GM19468 (cell line): ENCODE measurements around the gene DDX60.
"Not testable (repeated sequence)": the region's sequence is repeated elsewhere in the genome, so short reads cannot be mapped to it uniquely, and the experiment has no call there.

ENCODE experiments used
- ATAC-seq: cut with Tn5 transposase; IDR thresholded peaks from one replicate; pipeline ENCODE4 v1.9.1; 2021; ENCODE audit warnings: mild to moderate bottlenecking, moderate library complexity, moderate number of reproducible peaks; ENCODE audit not compliant: unreplicated experiment; ENCODE audit errors: extremely low read depth

DDX60 gene

GRCh38 chr4:168303430-168303829 is 15.1 kb downstream of the DDX60 start:
- not testable (repeated sequence) for ATAC-seq

DNA sequence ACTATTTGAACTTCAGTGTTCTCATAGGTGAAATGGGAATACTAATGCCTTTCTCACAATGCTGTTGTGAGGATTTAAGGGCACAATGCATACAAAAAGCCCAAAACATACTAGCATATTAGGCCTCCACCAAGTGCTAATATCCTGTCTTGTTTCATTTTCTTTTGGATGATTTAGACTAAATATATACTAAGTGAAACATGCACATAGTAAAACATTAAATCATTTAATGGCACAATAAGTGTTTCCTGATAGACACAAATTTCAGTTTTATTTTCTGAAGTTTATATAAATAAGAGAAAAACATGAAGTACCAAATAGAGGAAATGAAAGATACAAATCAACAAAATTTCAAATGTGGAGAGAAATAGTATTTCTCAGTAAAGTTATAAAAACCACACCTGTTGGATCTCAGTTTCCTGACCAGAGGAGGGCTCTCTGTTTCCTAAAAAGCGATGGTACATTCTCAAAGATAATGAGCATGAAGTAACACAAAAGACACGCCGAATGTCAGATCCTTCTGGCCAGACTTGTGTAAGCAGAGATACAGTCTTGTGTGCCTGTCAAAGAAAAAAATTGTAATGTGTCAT is 25.1 kb downstream of the DDX60 start:
- peak; percentile 42 for ATAC-seq

DNA sequence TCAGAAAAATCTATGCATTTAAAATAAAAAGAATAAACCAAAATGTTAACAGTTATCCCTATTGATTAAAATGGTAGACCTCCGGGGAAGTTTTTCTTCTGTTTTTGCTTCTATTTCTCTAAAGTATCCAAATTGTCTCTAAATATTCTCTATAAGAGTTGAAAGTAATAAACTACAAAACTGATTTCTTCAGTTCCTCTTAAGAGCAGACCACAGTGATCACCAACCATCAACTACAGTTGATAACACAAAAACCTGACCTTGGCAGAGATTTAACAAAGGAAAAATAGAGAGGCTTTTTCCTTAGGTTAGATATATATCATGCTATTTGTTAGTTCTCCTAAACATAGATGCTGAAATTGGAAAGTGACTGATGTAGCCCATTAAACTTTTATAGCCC is 27.3 kb downstream of the DDX60 start:
- no peak for ATAC-seq

DNA sequence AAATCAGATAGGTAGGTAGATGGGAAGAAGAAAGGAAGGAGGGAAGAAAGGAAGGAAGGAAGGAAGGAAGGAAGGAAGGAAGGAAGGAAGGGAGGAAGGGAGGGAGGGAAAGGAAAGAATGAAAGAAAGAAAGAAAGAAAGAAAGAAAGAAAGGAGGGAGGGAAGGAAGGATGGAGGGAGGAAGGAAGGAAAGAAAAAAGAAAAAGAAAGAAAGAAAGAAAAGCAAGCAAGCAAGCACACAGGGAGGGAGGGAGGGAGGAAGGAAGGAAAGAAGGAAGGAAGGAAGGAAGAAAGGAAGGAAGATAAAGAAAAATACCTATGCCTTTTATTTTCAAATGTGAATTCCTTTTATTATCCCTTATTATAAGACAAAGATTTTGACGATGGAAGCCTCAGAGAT is 32.7 kb downstream of the DDX60 start:
- ATAC-seq, result not testable (repeated sequence)

DNA sequence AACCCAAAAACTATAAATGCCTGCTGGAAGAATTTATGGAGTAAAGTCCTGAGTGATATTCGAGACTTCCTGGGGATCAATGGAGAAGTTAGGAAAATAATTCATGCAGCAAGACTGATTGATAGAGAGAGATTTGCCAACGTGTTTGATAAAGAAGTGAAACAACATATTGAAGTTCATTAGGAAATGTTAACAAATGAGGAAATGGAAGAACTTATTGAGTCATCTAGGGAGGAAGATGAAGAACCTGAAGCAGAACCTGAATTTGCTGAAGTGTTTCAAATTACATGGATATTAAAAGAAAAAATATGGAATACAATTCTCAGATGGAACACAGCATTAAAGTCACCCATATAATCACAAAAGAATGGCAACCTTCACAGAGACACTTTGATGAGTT is 39.0 kb downstream of the DDX60 start:
- no peak for ATAC-seq

DNA sequence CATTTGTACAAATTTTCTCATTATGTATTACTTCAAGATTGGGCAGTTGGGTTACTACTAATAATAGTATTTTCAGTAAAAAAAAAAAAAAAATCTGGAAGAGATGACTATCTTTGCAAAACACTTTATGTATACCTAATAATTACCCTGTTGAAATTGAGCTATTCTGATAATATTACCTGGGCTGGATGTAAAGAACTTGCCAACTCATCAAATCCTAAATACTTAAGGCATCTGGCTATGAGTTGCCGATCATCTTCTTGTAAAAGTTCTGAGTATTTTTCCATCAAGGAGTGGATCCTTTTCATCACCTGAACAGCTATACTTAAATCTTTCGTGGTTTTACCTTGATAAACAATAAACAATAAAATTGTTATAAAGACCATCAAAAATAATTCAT is 42.7 kb downstream of the DDX60 start:
- ATAC-seq, result no peak

GRCh38 chr4:168274871-168275270 is 43.7 kb downstream of the DDX60 start:
- no peak for ATAC-seq

- ATAC-seq, result no peak
These were observed 44.7 kb downstream of the DDX60 start for GRCh38 chr4:168273838-168274237.

- ATAC-seq, result no peak
These were observed 46.1 kb downstream of the DDX60 start for GRCh38 chr4:168272488-168272887.

- ATAC-seq, result no peak
These were observed 48.7 kb downstream of the DDX60 start for GRCh38 chr4:168269896-168270295.

DNA sequence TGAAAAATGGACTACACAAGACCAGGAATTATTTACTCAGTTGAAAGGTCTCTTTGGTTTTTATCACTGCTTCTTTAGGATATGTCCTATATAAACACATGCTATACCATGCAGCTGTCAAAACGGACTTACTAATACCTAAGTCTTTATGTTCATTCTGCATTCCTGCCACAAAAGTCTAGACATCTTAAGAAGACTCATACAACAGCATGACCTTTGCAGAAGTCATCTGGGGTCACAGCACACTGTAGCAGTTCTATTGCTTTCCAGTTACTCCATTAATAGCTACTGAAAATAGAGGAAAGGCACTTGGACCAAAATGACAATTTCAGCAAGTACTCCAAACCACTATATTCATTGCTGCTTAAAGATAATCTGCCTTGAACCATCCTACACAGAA is 53.2 kb downstream of the DDX60 start:
- no peak for ATAC-seq

DNA sequence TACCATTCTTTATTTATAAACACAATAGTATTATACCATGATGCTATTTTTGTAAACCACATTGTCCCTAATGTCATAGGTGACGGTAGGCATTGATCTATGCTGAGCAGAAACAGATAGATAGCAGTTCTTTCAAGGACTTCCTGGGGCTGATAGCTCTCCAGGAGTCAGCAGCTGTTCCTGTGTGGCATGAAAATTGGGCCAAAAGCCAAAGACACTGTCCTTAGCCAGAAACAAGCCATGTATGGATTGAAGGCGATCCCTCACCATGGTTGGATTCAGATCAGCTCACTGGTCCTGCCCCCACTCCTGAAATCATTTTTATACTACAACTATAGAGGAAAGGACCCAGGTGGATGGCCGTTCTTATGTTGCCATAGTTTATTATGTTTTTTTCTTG is 53.6 kb downstream of the DDX60 start:
- ATAC-seq, result no peak

DNA sequence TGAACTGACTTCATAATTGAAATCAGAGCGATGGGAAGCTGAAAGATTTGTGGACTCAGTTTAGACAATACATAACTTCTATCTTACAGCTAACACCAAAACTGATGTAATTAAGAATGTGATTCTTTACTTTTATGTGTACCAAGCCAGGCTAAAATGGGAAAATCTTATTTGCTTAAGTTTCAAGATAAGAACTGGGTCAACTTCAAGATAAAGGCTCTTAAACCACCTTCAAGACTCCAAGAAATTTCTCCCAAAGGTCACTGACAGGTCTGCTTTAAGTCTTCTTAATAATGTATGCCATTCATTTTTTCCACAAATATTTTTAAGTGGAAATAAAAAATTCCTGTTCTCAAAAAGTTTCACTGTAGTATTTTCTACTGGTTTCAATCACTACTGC is 55.5 kb downstream of the DDX60 start:
- ATAC-seq, result no peak

DNA sequence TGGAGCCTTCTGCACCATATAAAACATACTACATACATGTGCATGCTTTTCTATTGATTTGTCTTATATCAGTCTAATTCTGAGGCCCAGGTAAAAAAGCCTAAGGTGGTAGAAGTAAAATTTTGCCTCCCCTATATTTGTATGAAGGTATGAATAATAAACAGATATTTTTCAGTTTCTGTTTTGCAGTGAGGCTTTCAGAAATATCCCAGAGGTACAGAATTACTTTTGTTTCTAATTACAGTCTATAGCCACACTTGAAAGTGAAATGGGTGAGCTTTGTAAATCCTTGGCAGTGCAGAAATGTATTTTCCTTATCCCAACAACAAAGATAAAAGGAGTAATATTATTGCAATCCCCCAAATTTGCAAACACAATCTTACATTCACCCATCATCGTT is 59.5 kb downstream of the DDX60 start:
- ATAC-seq, result no peak

- no peak for ATAC-seq
These were observed 60.8 kb downstream of the DDX60 start for GRCh38 chr4:168257768-168258167.

DNA sequence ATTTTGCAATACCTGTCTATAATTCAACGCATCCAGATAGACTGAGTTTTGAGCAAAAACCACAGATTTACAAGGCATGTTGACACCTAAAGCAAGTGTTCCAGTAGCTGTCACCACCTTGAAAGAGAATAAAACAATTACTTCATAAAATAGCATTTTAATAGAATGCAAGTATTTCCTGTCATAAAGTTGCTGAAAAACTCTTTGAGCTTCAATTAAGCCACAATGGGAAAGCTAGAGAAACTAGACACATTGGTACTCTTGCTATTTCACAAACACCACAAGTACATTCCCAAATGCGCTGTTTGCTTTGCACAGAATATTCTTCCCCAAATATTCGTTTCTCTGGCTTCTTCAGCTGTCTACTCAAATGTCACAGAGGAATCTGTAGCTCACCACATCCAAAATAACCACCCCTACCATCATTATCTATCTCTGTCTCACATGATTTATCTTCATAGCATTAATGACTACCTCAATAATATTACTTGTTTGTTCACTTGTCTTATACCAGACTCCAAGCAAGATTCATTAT is 70.3 kb downstream of the DDX60 start:
- no peak for ATAC-seq

DNA sequence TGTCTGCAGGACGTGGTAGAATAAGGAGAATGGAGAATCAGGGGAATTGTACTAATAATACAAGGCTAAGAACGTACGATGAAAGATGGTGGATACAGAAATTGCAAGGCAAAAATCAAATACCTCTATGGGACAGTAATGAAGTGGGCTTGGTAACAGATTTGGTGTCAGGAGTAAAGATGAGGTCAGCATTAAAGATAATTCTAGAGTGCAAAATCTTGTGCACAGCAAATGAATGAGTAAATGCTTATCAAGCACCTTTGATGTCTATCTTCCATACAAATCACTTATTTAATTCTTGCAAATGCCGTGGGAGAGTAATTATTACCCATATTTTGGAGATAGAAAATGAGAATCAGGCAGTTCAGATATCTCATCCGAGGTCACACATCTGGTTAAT is 70.9 kb downstream of the DDX60 start:
- ATAC-seq, result no peak

DNA sequence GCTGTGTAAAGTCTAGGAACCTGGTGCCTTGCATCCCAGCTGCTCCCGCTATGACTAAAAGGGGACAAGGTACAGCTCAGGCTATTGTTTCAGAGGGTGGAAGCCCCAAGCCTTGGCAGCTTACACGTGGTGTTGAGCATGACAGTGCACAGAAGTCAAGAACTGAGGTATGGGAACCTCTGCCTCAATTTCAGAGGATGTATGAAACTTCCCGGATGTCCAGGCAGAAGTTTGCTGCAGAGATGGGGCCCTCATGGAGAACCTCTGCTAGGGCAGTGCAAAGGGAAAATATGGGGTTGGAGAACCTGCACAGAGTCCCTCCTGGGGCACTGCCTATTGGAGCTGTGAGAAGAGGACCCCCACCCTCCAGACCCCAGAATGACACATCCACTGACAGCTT is 76.6 kb downstream of the DDX60 start:
- no peak for ATAC-seq

GRCh38 chr4:168240821-168241220 is 77.7 kb downstream of the DDX60 start:
- no peak for ATAC-seq

- ATAC-seq, result no peak
These were observed 97.3 kb downstream of the DDX60 start for GRCh38 chr4:168221301-168221700.

- no peak for ATAC-seq
These were observed 97.7 kb downstream of the DDX60 start for GRCh38 chr4:168220893-168221292.

- no peak for ATAC-seq
These were observed 99.9 kb downstream of the DDX60 start for GRCh38 chr4:168218645-168219044.

GRCh38 chr4:168213511-168213910 is 105.0 kb downstream of the DDX60 start:
- ATAC-seq, result not testable (repeated sequence)
